CD8-positive, alpha-beta memory T cell (primary cell): ENCODE results near the gene RNF17. TPM values are rescaled to one million over a fixed set of nuclear protein-coding genes. Genes with fewer than 3 reads are reported as not detected.

Experiments
- CTCF ChIA-PET: fragments of 350-600 bp; sonication (Branson Sonifier 250); formaldehyde crosslinking; loops from one replicate; lab custom pipeline; 2021; ENCODE audit warnings: antibody characterized with exemption; lab: Charles Lee
- POLR2A ChIA-PET: fragments of 350-600 bp; sonication (Branson Sonifier 250); formaldehyde crosslinking; loops from one replicate; lab custom pipeline; 2021; ENCODE audit warnings: antibody characterized with exemption; lab: Charles Lee
- DNase-seq, 5 donors: peaks; one replicate each; pipeline versions ENCODE4 v3.0.0 to v3.0.0-alpha.2; 2020 to 2022; ENCODE audit warnings: mixed read lengths in 1 of 5
- H3K27ac ChIP-seq: one replicate; pipeline ENCODE4 v1.7.0; 2013; ENCODE audit warnings: low read depth, mild to moderate bottlenecking, low read length, moderate library complexity
- H3K27me3 ChIP-seq: 2 replicates; pipeline ENCODE4 v1.7.0; 2013; ENCODE audit warnings: low read length, mild to moderate bottlenecking; ENCODE audit not compliant: insufficient read depth, poor library complexity, severe bottlenecking
- H3K36me3 ChIP-seq: 2 replicates; pipeline ENCODE4 v1.7.0; 2013; ENCODE audit warnings: mild to moderate bottlenecking, low read length, moderate library complexity; ENCODE audit not compliant: insufficient read depth
- H3K4me1 ChIP-seq: 2 replicates; pipeline ENCODE4 v1.7.0; 2013; ENCODE audit warnings: mild to moderate bottlenecking, low read length, moderate library complexity; ENCODE audit not compliant: insufficient read depth
- H3K4me3 ChIP-seq: 2 replicates; pipeline ENCODE4 v1.7.0; 2013; ENCODE audit warnings: mild to moderate bottlenecking, low read length
- H3K9me3 ChIP-seq: 2 replicates; pipeline ENCODE4 v1.7.0; 2013; ENCODE audit warnings: mild to moderate bottlenecking, low read length
- H3K27ac Mint-ChIP-seq, 8 donors: one replicate each; pipeline ENCODE4 v1.8.0; 2020 to 2021; ENCODE audit warnings: mixed read lengths in 8 of 8, mild to moderate bottlenecking in 6 of 8, inconsistent platforms in 3 of 8, moderate library complexity in 3 of 8
- H3K27me3 Mint-ChIP-seq, 2 donors: one replicate each; pipeline ENCODE4 v1.8.0; 2020 to 2021; ENCODE audit warnings: mixed read lengths in 2 of 2, mild to moderate bottlenecking in 1 of 2, moderate library complexity in 1 of 2
- H3K36me3 Mint-ChIP-seq, 3 donors: one replicate each; pipeline ENCODE4 v1.8.0; 2020 to 2021; ENCODE audit warnings: mixed read lengths in 3 of 3, inconsistent platforms in 1 of 3, mild to moderate bottlenecking in 1 of 3
- H3K4me1 Mint-ChIP-seq, 3 donors: one replicate each; pipeline ENCODE4 v1.8.0; 2020 to 2021; ENCODE audit warnings: mixed read lengths in 3 of 3, inconsistent platforms in 1 of 3, mild to moderate bottlenecking in 1 of 3
- H3K4me3 Mint-ChIP-seq, 7 donors: one replicate each; pipeline ENCODE4 v1.8.0; 2020 to 2021; ENCODE audit warnings: mixed read lengths in 7 of 7, mild to moderate bottlenecking in 6 of 7, moderate library complexity in 4 of 7, inconsistent platforms in 2 of 7
- H3K9me3 Mint-ChIP-seq, 5 donors: one replicate each; pipeline ENCODE4 v1.8.0; 2020 to 2022; ENCODE audit warnings: mixed read lengths in 5 of 5, mild to moderate bottlenecking in 3 of 5, moderate library complexity in 2 of 5, inconsistent platforms in 1 of 5
- polyA plus RNA-seq: library from polyadenylated mRNA; unstranded; fragments of 300-500 nt; fragmentation: Illumina TruSeq; gene quantifications from one replicate; pipeline ENCODE4 v1.2.3, GENCODE V29; 2021
- total RNA-seq, 2 experiments: library from RNA; stranded (reverse); gene quantifications; one replicate each; pipeline ENCODE4 v1.2.3, GENCODE V29; 2021

Gene RNF17
- total and polyA plus RNA-seq, 3 experiments from 2014 or later, result not detected

GRCh38 chr13:24865163-24865953, 101.4 kb downstream of the RNF17 start:
- POLR2A ChIA-PET, result no interaction called here
- Mint-ChIP-seq H3K4me3 (no peak overlapping the region), H3K27ac (no peak overlapping the region), H3K9me3 (no peaks in the 10 kb centered on the region), H3K27me3 (peaks cover 10 to 21% of the 10 kb centered on the region in 2 donors), H3K4me1 (peaks cover 2 to 6% (median 5%) of the 10 kb centered on the region in 3 donors), H3K36me3 (no peaks in the 10 kb centered on the region)
- CTCF ChIA-PET, result no interaction called here
- Histone ChIP-seq H3K9me3 (no peaks in the 10 kb centered on the region), H3K4me1 (no peaks in the 10 kb centered on the region), H3K36me3 (no peaks in the 10 kb centered on the region), H3K4me3 (no peak overlapping the region), H3K27me3 (no peaks in the 10 kb centered on the region), H3K27ac (no peak overlapping the region)
- no peak for DNase-seq

GRCh38 chr13:24866488-24866887, 102.5 kb downstream of the RNF17 start:
- no peaks in the 10 kb centered on the region for H3K9me3 ChIP-seq
- CTCF ChIA-PET, result no interaction called here

GRCh38 chr13:24868874-24869273, 104.9 kb downstream of the RNF17 start:
- peaks cover 7 to 36% of the 10 kb centered on the region in 2 donors for H3K27me3 Mint-ChIP-seq
- ChIA-PET CTCF (no interaction called here), POLR2A (no interaction called here)
- H3K27ac Mint-ChIP-seq, result no peak overlapping the region
- DNase-seq, result no peak
- Histone ChIP-seq H3K4me3 (no peak overlapping the region), H3K4me1 (no peaks in the 10 kb centered on the region), H3K36me3 (no peaks in the 10 kb centered on the region), H3K9me3 (no peaks in the 10 kb centered on the region), H3K27me3 (no peaks in the 10 kb centered on the region), H3K27ac (no peak overlapping the region)
- H3K9me3 Mint-ChIP-seq, result no peaks in the 10 kb centered on the region
- no peak overlapping the region for H3K4me3 Mint-ChIP-seq
- H3K36me3 Mint-ChIP-seq, result no peaks in the 10 kb centered on the region
- H3K4me1 Mint-ChIP-seq, result peaks cover 2 to 6% (median 5%) of the 10 kb centered on the region in 3 donors

More at GRCh38 chr13:24866488-24866887, 102.5 kb downstream of the RNF17 start:
- POLR2A ChIA-PET, result no interaction called here
- no peaks in the 10 kb centered on the region for H3K4me1 ChIP-seq
- peak overlapping the region in 3 of 8 donors; percentile 7 to 14 (median 11) for H3K27ac Mint-ChIP-seq
- no peak overlapping the region for H3K27ac ChIP-seq
- no peak for DNase-seq
- no peaks in the 10 kb centered on the region for H3K9me3 Mint-ChIP-seq
- no peak overlapping the region for H3K4me3 Mint-ChIP-seq
- no peak overlapping the region for H3K4me3 ChIP-seq
- H3K4me1 Mint-ChIP-seq, result peaks cover 2 to 6% (median 5%) of the 10 kb centered on the region in 3 donors
- no peaks in the 10 kb centered on the region for H3K36me3 ChIP-seq
- H3K27me3 ChIP-seq, result no peaks in the 10 kb centered on the region
- H3K27me3 Mint-ChIP-seq, result peaks cover 7 to 27% of the 10 kb centered on the region in 2 donors
- no peaks in the 10 kb centered on the region for H3K36me3 Mint-ChIP-seq

- Mint-ChIP-seq H3K27ac (no peak overlapping the region), H3K9me3 (peaks cover 0 to 2% (median 0%) of the 10 kb centered on the region in 5 donors), H3K4me3 (no peak overlapping the region), H3K4me1 (peaks cover 2 to 5% (median 5%) of the 10 kb centered on the region in 3 donors), H3K27me3 (peaks cover 16 to 41% of the 10 kb centered on the region in 2 donors), H3K36me3 (peaks cover 0 to 1% (median 0%) of the 10 kb centered on the region in 3 donors)
- no peak for DNase-seq
- Histone ChIP-seq H3K4me3 (no peak overlapping the region), H3K27me3 (no peaks in the 10 kb centered on the region), H3K36me3 (no peaks in the 10 kb centered on the region), H3K27ac (no peak overlapping the region), H3K4me1 (no peaks in the 10 kb centered on the region), H3K9me3 (no peaks in the 10 kb centered on the region)
- POLR2A ChIA-PET, result no interaction called here
- CTCF ChIA-PET, result no interaction called here
These were observed 106.4 kb downstream of the RNF17 start for GRCh38 chr13:24870380-24870760.

GRCh38 chr13:24875566-24875965, 111.6 kb downstream of the RNF17 start:
- Mint-ChIP-seq H3K4me1 (no peaks in the 10 kb centered on the region), H3K36me3 (peaks cover 0 to 3% (median 0%) of the 10 kb centered on the region in 3 donors), H3K4me3 (no peak overlapping the region), H3K9me3 (peaks cover 0 to 4% (median 0%) of the 10 kb centered on the region in 5 donors), H3K27me3 (peaks cover 13 to 35% of the 10 kb centered on the region in 2 donors), H3K27ac (no peak overlapping the region)
- ChIA-PET POLR2A (no interaction called here), CTCF (no interaction called here)
- Histone ChIP-seq H3K27ac (no peak overlapping the region), H3K36me3 (no peaks in the 10 kb centered on the region), H3K4me3 (no peak overlapping the region), H3K27me3 (no peaks in the 10 kb centered on the region), H3K9me3 (no peaks in the 10 kb centered on the region), H3K4me1 (no peaks in the 10 kb centered on the region)
- DNase-seq, result no peak

GRCh38 chr13:24877531-24877930, 113.6 kb downstream of the RNF17 start:
- Histone ChIP-seq H3K27me3 (no peaks in the 10 kb centered on the region), H3K27ac (no peak overlapping the region), H3K36me3 (no peaks in the 10 kb centered on the region), H3K4me3 (no peak overlapping the region), H3K9me3 (no peaks in the 10 kb centered on the region), H3K4me1 (no peaks in the 10 kb centered on the region)
- ChIA-PET CTCF (interaction anchor here (1.6 kb wide), 1 partner anchor 12 kb away, joined by 5 read pairs; no protein-coding TSS in a partner anchor), POLR2A (no interaction called here)
- Mint-ChIP-seq H3K4me1 (no peaks in the 10 kb centered on the region), H3K4me3 (no peak overlapping the region), H3K9me3 (peaks cover 0 to 4% (median 0%) of the 10 kb centered on the region in 5 donors), H3K27me3 (peaks cover 13 to 25% of the 10 kb centered on the region in 2 donors), H3K27ac (no peak overlapping the region), H3K36me3 (peaks cover 0 to 3% (median under 1%) of the 10 kb centered on the region in 3 donors)
- no peak for DNase-seq

- no peak overlapping the region for H3K4me3 Mint-ChIP-seq
- H3K9me3 ChIP-seq, result no peaks in the 10 kb centered on the region
- POLR2A ChIA-PET, result no interaction called here
- peaks cover 13 to 19% of the 10 kb centered on the region in 2 donors for H3K27me3 Mint-ChIP-seq
- H3K27me3 ChIP-seq, result no peaks in the 10 kb centered on the region
- CTCF ChIA-PET, result interaction anchor here (1.6 kb wide), 1 partner anchor 11 kb away, joined by 5 read pairs; no protein-coding TSS in a partner anchor
- peaks cover 0 to 6% (median 3%) of the 10 kb centered on the region in 3 donors for H3K36me3 Mint-ChIP-seq
- no peaks in the 10 kb centered on the region for H3K4me1 Mint-ChIP-seq
- H3K9me3 Mint-ChIP-seq, result peaks cover 0 to 4% (median 0%) of the 10 kb centered on the region in 5 donors
- H3K27ac ChIP-seq, result no peak overlapping the region
- no peaks in the 10 kb centered on the region for H3K36me3 ChIP-seq
- no peaks in the 10 kb centered on the region for H3K4me1 ChIP-seq
- no peak overlapping the region for H3K27ac Mint-ChIP-seq
- DNase-seq, result no peak
- H3K4me3 ChIP-seq, result no peak overlapping the region
These were observed 114.4 kb downstream of the RNF17 start for GRCh38 chr13:24878340-24878739.

- H3K27me3 ChIP-seq, result no peaks in the 10 kb centered on the region
- Mint-ChIP-seq H3K36me3 (peaks cover 7 to 26% (median 9%) of the 10 kb centered on the region in 3 donors), H3K27ac (no peak overlapping the region), H3K4me3 (no peak overlapping the region), H3K9me3 (no peaks in the 10 kb centered on the region), H3K27me3 (no peaks in the 10 kb centered on the region), H3K4me1 (no peaks in the 10 kb centered on the region)
- ChIA-PET CTCF (no interaction called here), POLR2A (no interaction called here)
- H3K36me3 ChIP-seq, result no peaks in the 10 kb centered on the region
- DNase-seq, result no peak
- no peaks in the 10 kb centered on the region for H3K9me3 ChIP-seq
- H3K4me3 ChIP-seq, result no peak overlapping the region
- no peaks in the 10 kb centered on the region for H3K4me1 ChIP-seq
- no peak overlapping the region for H3K27ac ChIP-seq
These were observed 118.7 kb downstream of the RNF17 start for GRCh38 chr13:24882665-24883064.
